Keratinocyte (primary cell): ENCODE measurements around the gene EXOSC6. TPM values are rescaled to one million over a fixed set of nuclear protein-coding genes. Genes with fewer than 3 reads are reported as not detected.
A peak's percentile ranks its signal among the peaks of the same experiment; 100 is the strongest.

Experiments
- DNase-seq: peaks from one replicate; pipeline ENCODE4 v3.0.0-alpha.2; 2011; ENCODE audit warnings: low read depth, missing footprints, low spot score
- FAIRE-seq: peaks from 2 replicates; lab custom pipeline; 2011; peaks lifted over from hg19 to GRCh38; lab: Jason Lieb, UNC
- H2AFZ ChIP-seq: 2 replicates; pipeline ENCODE4 v1.6.0; 2012; ENCODE audit warnings: low read length, control low read depth, inconsistent platforms; ENCODE audit not compliant: control insufficient read depth
- H3K27ac ChIP-seq: 2 replicates; pipeline ENCODE4 v1.5.1; 2011; ENCODE audit warnings: low read length; ENCODE audit not compliant: control insufficient read depth, insufficient read depth
- H3K27me3 ChIP-seq: 3 replicates; pipeline ENCODE4 v1.6.0; 2011; ENCODE audit warnings: low read length; ENCODE audit not compliant: control insufficient read depth, insufficient read depth; ENCODE audit errors: extremely low read depth
- H3K36me3 ChIP-seq, 2 experiments: 2 replicates in 1 of 2; 3 replicates in 1 of 2; pipeline ENCODE4 v1.5.1; 2011; ENCODE audit warnings: low read length in 2 of 2, mild to moderate bottlenecking in 1 of 2; ENCODE audit not compliant: control insufficient read depth in 2 of 2, insufficient read depth in 2 of 2; ENCODE audit errors: extremely low read depth in 1 of 2
- H3K4me1 ChIP-seq: 3 replicates; pipeline ENCODE4 v1.5.1; 2011; ENCODE audit warnings: low read length; ENCODE audit not compliant: control insufficient read depth, insufficient read depth; ENCODE audit errors: extremely low read depth
- H3K4me2 ChIP-seq: 3 replicates; pipeline ENCODE4 v1.6.0; 2011; ENCODE audit warnings: low read depth, low read length; ENCODE audit not compliant: control insufficient read depth, insufficient read depth; ENCODE audit errors: extremely low read depth
- H3K4me3 ChIP-seq, 3 experiments: fragments of 200-600 bp in 1 of 3; sonication (generic) in 1 of 3; 2 replicates in 2 of 3; 3 replicates in 1 of 3; pipeline ENCODE4 v1.5.1; 2011 to 2016; ENCODE audit warnings: low read length in 3 of 3, mild to moderate bottlenecking in 3 of 3, control low read depth in 2 of 3, inconsistent platforms in 1 of 3, low read depth in 1 of 3, mixed read lengths in 1 of 3, mixed run types in 1 of 3, moderate library complexity in 1 of 3; ENCODE audit not compliant: control insufficient read depth in 2 of 3, insufficient read depth in 2 of 3; ENCODE audit errors: extremely low read depth in 1 of 3
- H3K79me2 ChIP-seq: 2 replicates; pipeline ENCODE4 v1.6.0; 2012; ENCODE audit warnings: low read length; ENCODE audit not compliant: control insufficient read depth, insufficient read depth
- H3K9ac ChIP-seq: 3 replicates; pipeline ENCODE4 v1.6.0; 2011; ENCODE audit warnings: low read length; ENCODE audit not compliant: control insufficient read depth, insufficient read depth; ENCODE audit errors: extremely low read depth
- H3K9me1 ChIP-seq: 3 replicates; pipeline ENCODE4 v1.6.0; 2011; ENCODE audit warnings: low read length; ENCODE audit not compliant: control insufficient read depth, insufficient read depth; ENCODE audit errors: extremely low read depth
- H3K9me3 ChIP-seq: 2 replicates; pipeline ENCODE4 v1.5.1; 2012; ENCODE audit warnings: low read depth, low read length; ENCODE audit not compliant: control insufficient read depth
- H4K20me1 ChIP-seq: 3 replicates; pipeline ENCODE4 v1.6.0; 2011; ENCODE audit warnings: low read length; ENCODE audit not compliant: control insufficient read depth, insufficient read depth; ENCODE audit errors: extremely low read depth
- CTCF ChIP-seq, 3 experiments: IDR thresholded peaks in 1 of 3; conservative IDR thresholded peaks in 1 of 3; optimal IDR thresholded peaks in 1 of 3; 2 replicates in 2 of 3; 3 replicates in 1 of 3; pipeline versions ENCODE3 to v1.5.1; 2011; ENCODE audit warnings: low read length in 3 of 3, mild to moderate bottlenecking in 3 of 3, moderate library complexity in 2 of 3, control low read depth in 1 of 3, inconsistent platforms in 1 of 3; ENCODE audit not compliant: insufficient read depth in 2 of 3; ENCODE audit errors: extremely low read depth in 1 of 3
- EZH2 ChIP-seq: IDR thresholded peaks from one replicate; pipeline ENCODE4 v1.6.1; 2012; ENCODE audit warnings: inconsistent platforms, mild to moderate bottlenecking, low read length, moderate library complexity
- dilution Hi-C: fragments of 300-500 bp; cut with MboI; formaldehyde crosslinking; loops from one replicate; pipeline ENCODE4 v1.7.0; 2020; ENCODE audit warnings: low sequenced_read_pairs; ENCODE audit not compliant: extremely low pct_ligation_motif_present
- polyA minus RNA-seq, 3 experiments: library from RNA; depleted of rRNA, polyadenylated mRNA; stranded (reverse); fragments of >200 nt; gene quantifications; 1 replicate in 1 of 3; 2 replicates in 1 of 3; 3 replicates in 1 of 3; pipeline ENCODE4 v1.2.3, GENCODE V29; 2011
- polyA plus RNA-seq, 5 experiments: library from polyadenylated mRNA; depleted of rRNA in 3 of 5; stranded (reverse) in 3 of 5; stranded (forward) in 1 of 5; unstranded in 1 of 5; fragments of >200 nt; gene quantifications; 1 replicate in 1 of 5; 2 replicates in 3 of 5; 3 replicates in 1 of 5; pipeline versions ENCODE4 v1.2.1 to v1.2.3, GENCODE V29; 2011 to 2012; ENCODE audit warnings: missing spikeins in 2 of 5, low read depth in 1 of 5, low replicate concordance in 1 of 5

EXOSC6 gene
- 5.9 to 9.6 TPM (median 7.5 TPM) in 3 replicates for polyA plus RNA-seq
- polyA plus RNA-seq (2011; ENCODE audit: low read depth) = 4.6 TPM
- polyA plus RNA-seq (2011; cell fraction: cytosol; rRNA removed) = 5.9 and 6.6 TPM in 2 replicates
- 13.0 and 13.3 TPM in 2 replicates for polyA plus RNA-seq (2011; cell fraction: nucleus; rRNA removed)
- polyA plus RNA-seq (2012; ENCODE audit: low replicate concordance) = 6.7 and 8.0 TPM in 2 replicates
- polyA minus RNA-seq = 5.4 to 6.8 TPM (median 5.8 TPM) in 3 replicates
- polyA minus RNA-seq (2011; cell fraction: cytosol; rRNA and poly(A)+ RNA removed) = 15.9 TPM
- polyA minus RNA-seq (2011; cell fraction: nucleus; rRNA and poly(A)+ RNA removed) = 9.6 and 12.3 TPM in 2 replicates

GRCh38 chr16:70251629-70252354 lies at the start of gene EXOSC6:
TSS of gene EXOSC6 (minus strand) at chr16:70251940. CDS start at chr16:70251900, 40 bp downstream.
- TF ChIP-seq CTCF (optimal IDR thresholded peaks at IDR 0.05 in 1 of 3, IDR thresholded peaks at IDR 0.05 in 1 of 3, conservative IDR thresholded peaks at IDR 0.05 in 1 of 3; ENCODE audit: extremely low read depth in 1 of 3, insufficient read depth in 2 of 3, low read length in 3 of 3) (peak; percentile 83 to 96 (median 88)), EZH2 (no peak)
- H2AFZ ChIP-seq = peak within 1 kb of the TSS; percentile 46
- H4K20me1 ChIP-seq = peaks cover 8% of the 10 kb centered on the region
- peak within 1 kb of the TSS; percentile 83 for H3K9ac ChIP-seq
- H3K27me3 ChIP-seq = no peaks in the 10 kb centered on the region
- dilution Hi-C loops = no loop called here
- H3K9me1 ChIP-seq = no peaks in the 10 kb centered on the region
- H3K27ac ChIP-seq = peak within 1 kb of the TSS; percentile 58
- DNase-seq = peak; percentile 65
- peaks cover 29 to 31% of the 10 kb centered on the region in 2 experiments for H3K36me3 ChIP-seq
- H3K4me1 ChIP-seq = no peaks in the 10 kb centered on the region
- H3K4me2 ChIP-seq = peak within 1 kb of the TSS; percentile 87
- H3K4me3 ChIP-seq = peak within 1 kb of the TSS; percentile 63 to 79 (median 69)
- H3K79me2 ChIP-seq = peaks cover 26% of the 10 kb centered on the region
- H3K9me3 ChIP-seq = no peaks in the 10 kb centered on the region
- FAIRE-seq = no peak

GRCh38 chr16:70301121-70301520 lies 49.4 kb upstream of the EXOSC6 start:
- Histone ChIP-seq H3K36me3 (no peaks in the 10 kb centered on the region), H2AFZ (no peak overlapping the region), H3K4me2 (no peak overlapping the region), H3K79me2 (peaks cover 34% of the 10 kb centered on the region), H3K4me3 (no peak overlapping the region), H3K9ac (no peak overlapping the region), H4K20me1 (no peaks in the 10 kb centered on the region), H3K27ac (no peak overlapping the region), H3K27me3 (no peaks in the 10 kb centered on the region), H3K4me1 (peaks cover 19% of the 10 kb centered on the region), H3K9me3 (no peaks in the 10 kb centered on the region), H3K9me1 (no peaks in the 10 kb centered on the region)
- DNase-seq = no peak
- FAIRE-seq = no peak
- dilution Hi-C loops = no loop called here
- no peak for TF ChIP-seq EZH2
- TF ChIP-seq CTCF (optimal IDR thresholded peaks at IDR 0.05 in 1 of 3, IDR thresholded peaks at IDR 0.05 in 1 of 3, conservative IDR thresholded peaks at IDR 0.05 in 1 of 3; ENCODE audit: extremely low read depth in 1 of 3, insufficient read depth in 2 of 3, low read length in 3 of 3) = no peak
